Liver (tissue), 3 donors: ENCODE measurements around the gene C14orf119.

Experiments
- EGR1 ChIP-seq, 2 donors: IDR thresholded peaks; 2 replicates each; pipeline ENCODE4 v1.6.1; 2016 to 2018; ENCODE audit warnings: antibody characterized with exemption in 2 of 2, low read depth in 2 of 2
- RXRA ChIP-seq, 2 donors: IDR thresholded peaks; 2 replicates each; pipeline ENCODE4 v1.6.1; 2017 to 2018; ENCODE audit warnings: antibody characterized with exemption in 2 of 2, mild to moderate bottlenecking in 1 of 2
- TAF1 ChIP-seq: conservative IDR thresholded peaks from 2 replicates; pipeline ENCODE4 v1.6.1; 2016; ENCODE audit warnings: antibody characterized with exemption, mild to moderate bottlenecking
- TF ChIP-seq, protein P1 (sequence below): fragments of 150-350 bp; IDR thresholded peaks from 2 replicates; pipeline ENCODE4 v1.5.1; 2017; ENCODE audit warnings: improper control_type of control experiment, low read depth, low read length; ENCODE audit not compliant: missing input control
- TF ChIP-seq, protein P2 (sequence below): IDR thresholded peaks from 2 replicates; pipeline ENCODE4 v1.6.1; 2016; ENCODE audit warnings: antibody characterized with exemption
- TF ChIP-seq, protein P3 (sequence below): IDR thresholded peaks from 2 replicates; pipeline ENCODE4 v1.6.1; 2016; ENCODE audit warnings: antibody characterized with exemption, mild to moderate bottlenecking
- TF ChIP-seq, protein P4 (sequence below): IDR thresholded peaks from 2 replicates; pipeline ENCODE4 v1.6.1; 2016; ENCODE audit warnings: antibody characterized with exemption
- donor health status: healthy.
- donor health status: healthy.

DNA sequence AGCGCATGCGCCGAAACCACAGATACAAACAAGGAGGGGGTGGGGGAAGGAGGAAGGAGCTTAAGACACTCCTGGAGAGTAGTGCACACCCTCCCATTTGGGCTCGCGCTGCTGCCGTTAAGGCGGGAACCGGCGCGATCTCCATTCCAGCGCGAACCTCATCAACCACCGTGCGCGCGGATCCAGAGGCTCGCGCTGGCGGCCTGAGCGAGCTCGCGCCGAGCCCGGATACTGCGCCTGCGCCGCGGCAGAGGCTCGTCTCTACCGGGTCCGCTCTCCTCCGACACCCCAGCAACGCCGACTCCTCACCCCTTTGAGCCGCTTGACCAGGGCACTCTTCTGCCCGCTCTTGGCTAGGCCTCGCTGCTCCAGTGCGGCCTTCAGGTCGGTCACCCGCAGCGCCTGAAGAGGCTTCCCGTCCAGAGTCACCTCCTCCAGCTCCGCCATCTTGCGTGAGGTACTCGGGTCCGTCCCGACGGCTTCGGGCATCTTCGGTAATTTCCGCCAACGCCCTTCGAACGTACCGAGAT lies 574 bp upstream of the C14orf119 start, which contains the start of gene ACIN1:
- TF ChIP-seq, protein P1, sequence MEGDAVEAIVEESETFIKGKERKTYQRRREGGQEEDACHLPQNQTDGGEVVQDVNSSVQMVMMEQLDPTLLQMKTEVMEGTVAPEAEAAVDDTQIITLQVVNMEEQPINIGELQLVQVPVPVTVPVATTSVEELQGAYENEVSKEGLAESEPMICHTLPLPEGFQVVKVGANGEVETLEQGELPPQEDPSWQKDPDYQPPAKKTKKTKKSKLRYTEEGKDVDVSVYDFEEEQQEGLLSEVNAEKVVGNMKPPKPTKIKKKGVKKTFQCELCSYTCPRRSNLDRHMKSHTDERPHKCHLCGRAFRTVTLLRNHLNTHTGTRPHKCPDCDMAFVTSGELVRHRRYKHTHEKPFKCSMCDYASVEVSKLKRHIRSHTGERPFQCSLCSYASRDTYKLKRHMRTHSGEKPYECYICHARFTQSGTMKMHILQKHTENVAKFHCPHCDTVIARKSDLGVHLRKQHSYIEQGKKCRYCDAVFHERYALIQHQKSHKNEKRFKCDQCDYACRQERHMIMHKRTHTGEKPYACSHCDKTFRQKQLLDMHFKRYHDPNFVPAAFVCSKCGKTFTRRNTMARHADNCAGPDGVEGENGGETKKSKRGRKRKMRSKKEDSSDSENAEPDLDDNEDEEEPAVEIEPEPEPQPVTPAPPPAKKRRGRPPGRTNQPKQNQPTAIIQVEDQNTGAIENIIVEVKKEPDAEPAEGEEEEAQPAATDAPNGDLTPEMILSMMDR, result no peak
- TF ChIP-seq EGR1 (IDR thresholded peaks at IDR 0.05; ENCODE audit: low read depth in 2 of 2), result no peak
- TF ChIP-seq, protein P2, sequence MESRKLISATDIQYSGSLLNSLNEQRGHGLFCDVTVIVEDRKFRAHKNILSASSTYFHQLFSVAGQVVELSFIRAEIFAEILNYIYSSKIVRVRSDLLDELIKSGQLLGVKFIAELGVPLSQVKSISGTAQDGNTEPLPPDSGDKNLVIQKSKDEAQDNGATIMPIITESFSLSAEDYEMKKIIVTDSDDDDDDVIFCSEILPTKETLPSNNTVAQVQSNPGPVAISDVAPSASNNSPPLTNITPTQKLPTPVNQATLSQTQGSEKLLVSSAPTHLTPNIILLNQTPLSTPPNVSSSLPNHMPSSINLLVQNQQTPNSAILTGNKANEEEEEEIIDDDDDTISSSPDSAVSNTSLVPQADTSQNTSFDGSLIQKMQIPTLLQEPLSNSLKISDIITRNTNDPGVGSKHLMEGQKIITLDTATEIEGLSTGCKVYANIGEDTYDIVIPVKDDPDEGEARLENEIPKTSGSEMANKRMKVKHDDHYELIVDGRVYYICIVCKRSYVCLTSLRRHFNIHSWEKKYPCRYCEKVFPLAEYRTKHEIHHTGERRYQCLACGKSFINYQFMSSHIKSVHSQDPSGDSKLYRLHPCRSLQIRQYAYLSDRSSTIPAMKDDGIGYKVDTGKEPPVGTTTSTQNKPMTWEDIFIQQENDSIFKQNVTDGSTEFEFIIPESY, result no peak
- TF ChIP-seq RXRA (IDR thresholded peaks at IDR 0.05), result no peak
- TF ChIP-seq TAF1, result no peak
- TF ChIP-seq, protein P3, sequence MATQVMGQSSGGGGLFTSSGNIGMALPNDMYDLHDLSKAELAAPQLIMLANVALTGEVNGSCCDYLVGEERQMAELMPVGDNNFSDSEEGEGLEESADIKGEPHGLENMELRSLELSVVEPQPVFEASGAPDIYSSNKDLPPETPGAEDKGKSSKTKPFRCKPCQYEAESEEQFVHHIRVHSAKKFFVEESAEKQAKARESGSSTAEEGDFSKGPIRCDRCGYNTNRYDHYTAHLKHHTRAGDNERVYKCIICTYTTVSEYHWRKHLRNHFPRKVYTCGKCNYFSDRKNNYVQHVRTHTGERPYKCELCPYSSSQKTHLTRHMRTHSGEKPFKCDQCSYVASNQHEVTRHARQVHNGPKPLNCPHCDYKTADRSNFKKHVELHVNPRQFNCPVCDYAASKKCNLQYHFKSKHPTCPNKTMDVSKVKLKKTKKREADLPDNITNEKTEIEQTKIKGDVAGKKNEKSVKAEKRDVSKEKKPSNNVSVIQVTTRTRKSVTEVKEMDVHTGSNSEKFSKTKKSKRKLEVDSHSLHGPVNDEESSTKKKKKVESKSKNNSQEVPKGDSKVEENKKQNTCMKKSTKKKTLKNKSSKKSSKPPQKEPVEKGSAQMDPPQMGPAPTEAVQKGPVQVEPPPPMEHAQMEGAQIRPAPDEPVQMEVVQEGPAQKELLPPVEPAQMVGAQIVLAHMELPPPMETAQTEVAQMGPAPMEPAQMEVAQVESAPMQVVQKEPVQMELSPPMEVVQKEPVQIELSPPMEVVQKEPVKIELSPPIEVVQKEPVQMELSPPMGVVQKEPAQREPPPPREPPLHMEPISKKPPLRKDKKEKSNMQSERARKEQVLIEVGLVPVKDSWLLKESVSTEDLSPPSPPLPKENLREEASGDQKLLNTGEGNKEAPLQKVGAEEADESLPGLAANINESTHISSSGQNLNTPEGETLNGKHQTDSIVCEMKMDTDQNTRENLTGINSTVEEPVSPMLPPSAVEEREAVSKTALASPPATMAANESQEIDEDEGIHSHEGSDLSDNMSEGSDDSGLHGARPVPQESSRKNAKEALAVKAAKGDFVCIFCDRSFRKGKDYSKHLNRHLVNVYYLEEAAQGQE, result no peak
- TF ChIP-seq, protein P4, sequence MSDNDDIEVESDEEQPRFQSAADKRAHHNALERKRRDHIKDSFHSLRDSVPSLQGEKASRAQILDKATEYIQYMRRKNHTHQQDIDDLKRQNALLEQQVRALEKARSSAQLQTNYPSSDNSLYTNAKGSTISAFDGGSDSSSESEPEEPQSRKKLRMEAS, result no peak
